Midbrain (tissue), 1 donor: Measurements from ENCODE around the gene TMEM217.

ENCODE experiments used
- DNase-seq: peaks from one replicate; lab custom pipeline; 2025; lab: John Stamatoyannopoulos, UW

Gene TMEM217

GRCh38 chr6:37168811-37169495, 89.0 kb downstream of the TMEM217 start:
- DNase-seq = peak; percentile 56

- DNase-seq = no peak
Observed at GRCh38 chr6:37168163-37168758, 89.7 kb downstream of the TMEM217 start.

GRCh38 chr6:37162740-37163139, 95.2 kb downstream of the TMEM217 start:
- DNase-seq = no peak
